ENCODE data around the gene POU2F3. TPM values are rescaled to one million over a fixed set of nuclear protein-coding genes. Genes with fewer than 3 reads are reported as not detected.

POU2F3 gene
- total and polyA plus RNA-seq, 2 of the 13 experiments (the other 11 are each of a cell fraction or from before 2014, with no cell fraction given): not detected

DNA sequence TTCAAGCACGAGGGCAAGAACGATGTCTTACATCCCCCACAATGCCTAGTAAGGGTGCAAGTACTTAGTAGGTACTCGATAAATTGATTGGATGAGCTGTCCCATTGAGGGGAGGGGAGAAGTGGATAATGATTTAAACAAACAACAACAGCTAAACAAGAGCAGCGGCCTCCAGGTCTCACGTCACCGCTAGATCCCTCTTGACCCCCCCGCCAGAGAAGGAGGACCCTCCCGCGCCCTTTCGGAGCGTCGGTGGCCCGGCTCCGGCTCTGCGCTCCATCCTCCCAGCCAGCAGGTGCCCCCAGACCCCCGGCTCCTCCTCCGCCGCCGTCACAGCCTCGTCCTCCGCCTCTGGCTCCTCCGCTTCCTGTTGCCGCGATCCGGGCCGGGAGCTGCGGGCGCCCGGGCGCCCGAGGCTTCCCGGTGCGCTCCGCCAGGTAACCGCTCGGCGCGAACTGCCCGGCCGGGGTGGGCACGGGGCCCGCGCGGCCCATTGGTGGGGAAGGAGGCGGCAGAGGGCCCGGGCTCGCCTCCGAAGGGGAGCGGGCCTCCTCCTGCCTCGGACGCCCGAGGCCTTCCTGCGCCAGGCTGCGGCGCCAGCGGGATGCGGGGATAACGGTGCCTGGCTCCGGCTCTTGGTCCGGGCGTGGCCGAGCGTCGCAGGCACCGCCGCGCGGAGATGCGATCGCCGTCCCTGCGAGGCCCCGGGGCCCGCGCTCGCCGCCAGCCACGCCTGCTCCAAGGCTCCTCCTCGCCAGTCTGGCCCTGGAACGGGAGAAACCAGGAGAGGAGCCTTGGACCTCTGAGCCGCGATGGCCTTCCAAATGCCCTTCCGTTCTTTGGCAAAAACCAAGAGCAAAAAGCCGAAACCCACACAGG lies 85.2 kb downstream of the POU2F3 start, which contains the start of gene TLCD5 (continued):
- TF ChIP-seq ZNF883 (CRISPR knock-in tag; IDR thresholded peaks at IDR 0.05; ENCODE audit: not compliant biosample characterization): no peak
- TF ChIP-seq, protein P1, sequence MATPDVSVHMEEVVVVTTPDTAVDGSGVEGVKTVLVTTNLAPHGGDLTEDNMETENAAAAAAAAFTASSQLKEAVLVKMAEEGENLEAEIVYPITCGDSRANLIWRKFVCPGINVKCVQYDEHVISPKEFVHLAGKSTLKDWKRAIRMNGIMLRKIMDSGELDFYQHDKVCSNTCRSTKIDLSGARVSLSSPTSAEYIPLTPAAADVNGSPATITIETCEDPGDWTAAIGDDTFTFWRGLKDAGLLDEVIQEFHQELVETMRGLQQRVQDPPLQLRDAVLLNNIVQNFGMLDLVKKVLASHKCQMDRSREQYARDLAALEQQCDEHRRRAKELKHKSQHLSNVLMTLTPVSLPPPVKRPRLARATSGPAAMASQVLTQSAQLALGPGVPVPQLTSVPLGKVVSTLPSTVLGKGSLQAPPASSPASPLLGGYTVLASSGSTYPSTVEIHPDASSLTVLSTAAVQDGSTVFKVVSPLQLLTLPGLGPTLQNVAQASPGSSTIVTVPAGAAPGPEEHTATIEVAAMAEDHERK (CRISPR knock-in tag; IDR thresholded peaks at IDR 0.05; ENCODE audit: low read depth): no peak
- TF ChIP-seq, protein P2, sequence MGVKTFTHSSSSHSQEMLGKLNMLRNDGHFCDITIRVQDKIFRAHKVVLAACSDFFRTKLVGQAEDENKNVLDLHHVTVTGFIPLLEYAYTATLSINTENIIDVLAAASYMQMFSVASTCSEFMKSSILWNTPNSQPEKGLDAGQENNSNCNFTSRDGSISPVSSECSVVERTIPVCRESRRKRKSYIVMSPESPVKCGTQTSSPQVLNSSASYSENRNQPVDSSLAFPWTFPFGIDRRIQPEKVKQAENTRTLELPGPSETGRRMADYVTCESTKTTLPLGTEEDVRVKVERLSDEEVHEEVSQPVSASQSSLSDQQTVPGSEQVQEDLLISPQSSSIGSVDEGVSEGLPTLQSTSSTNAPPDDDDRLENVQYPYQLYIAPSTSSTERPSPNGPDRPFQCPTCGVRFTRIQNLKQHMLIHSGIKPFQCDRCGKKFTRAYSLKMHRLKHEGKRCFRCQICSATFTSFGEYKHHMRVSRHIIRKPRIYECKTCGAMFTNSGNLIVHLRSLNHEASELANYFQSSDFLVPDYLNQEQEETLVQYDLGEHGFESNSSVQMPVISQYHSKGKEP (CRISPR knock-in tag; IDR thresholded peaks at IDR 0.05): no peak
- TF ChIP-seq, protein P3, sequence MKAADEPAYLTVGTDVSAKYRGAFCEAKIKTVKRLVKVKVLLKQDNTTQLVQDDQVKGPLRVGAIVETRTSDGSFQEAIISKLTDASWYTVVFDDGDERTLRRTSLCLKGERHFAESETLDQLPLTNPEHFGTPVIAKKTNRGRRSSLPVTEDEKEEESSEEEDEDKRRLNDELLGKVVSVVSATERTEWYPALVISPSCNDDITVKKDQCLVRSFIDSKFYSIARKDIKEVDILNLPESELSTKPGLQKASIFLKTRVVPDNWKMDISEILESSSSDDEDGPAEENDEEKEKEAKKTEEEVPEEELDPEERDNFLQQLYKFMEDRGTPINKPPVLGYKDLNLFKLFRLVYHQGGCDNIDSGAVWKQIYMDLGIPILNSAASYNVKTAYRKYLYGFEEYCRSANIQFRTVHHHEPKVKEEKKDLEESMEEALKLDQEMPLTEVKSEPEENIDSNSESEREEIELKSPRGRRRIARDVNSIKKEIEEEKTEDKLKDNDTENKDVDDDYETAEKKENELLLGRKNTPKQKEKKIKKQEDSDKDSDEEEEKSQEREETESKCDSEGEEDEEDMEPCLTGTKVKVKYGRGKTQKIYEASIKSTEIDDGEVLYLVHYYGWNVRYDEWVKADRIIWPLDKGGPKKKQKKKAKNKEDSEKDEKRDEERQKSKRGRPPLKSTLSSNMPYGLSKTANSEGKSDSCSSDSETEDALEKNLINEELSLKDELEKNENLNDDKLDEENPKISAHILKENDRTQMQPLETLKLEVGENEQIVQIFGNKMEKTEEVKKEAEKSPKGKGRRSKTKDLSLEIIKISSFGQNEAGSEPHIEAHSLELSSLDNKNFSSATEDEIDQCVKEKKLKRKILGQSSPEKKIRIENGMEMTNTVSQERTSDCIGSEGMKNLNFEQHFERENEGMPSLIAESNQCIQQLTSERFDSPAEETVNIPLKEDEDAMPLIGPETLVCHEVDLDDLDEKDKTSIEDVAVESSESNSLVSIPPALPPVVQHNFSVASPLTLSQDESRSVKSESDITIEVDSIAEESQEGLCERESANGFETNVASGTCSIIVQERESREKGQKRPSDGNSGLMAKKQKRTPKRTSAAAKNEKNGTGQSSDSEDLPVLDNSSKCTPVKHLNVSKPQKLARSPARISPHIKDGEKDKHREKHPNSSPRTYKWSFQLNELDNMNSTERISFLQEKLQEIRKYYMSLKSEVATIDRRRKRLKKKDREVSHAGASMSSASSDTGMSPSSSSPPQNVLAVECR (CRISPR knock-in tag; IDR thresholded peaks at IDR 0.05; ENCODE audit: borderline replicate concordance): peak; percentile 56; the same call in 1 of the 2 replicates
- peak; percentile 39; the same call in 1 of the 2 replicates for TF ChIP-seq ZNF776 (CRISPR knock-in tag; IDR thresholded peaks at IDR 0.05)
- TF ChIP-seq IKZF4 (CRISPR knock-in tag; IDR thresholded peaks at IDR 0.05; ENCODE audit: borderline replicate concordance, low read depth, not compliant biosample characterization): no peak
- no peak for TF ChIP-seq KDM3A (CRISPR knock-in tag; IDR thresholded peaks at IDR 0.05; ENCODE audit: low read depth)
- TF ChIP-seq, protein P4, sequence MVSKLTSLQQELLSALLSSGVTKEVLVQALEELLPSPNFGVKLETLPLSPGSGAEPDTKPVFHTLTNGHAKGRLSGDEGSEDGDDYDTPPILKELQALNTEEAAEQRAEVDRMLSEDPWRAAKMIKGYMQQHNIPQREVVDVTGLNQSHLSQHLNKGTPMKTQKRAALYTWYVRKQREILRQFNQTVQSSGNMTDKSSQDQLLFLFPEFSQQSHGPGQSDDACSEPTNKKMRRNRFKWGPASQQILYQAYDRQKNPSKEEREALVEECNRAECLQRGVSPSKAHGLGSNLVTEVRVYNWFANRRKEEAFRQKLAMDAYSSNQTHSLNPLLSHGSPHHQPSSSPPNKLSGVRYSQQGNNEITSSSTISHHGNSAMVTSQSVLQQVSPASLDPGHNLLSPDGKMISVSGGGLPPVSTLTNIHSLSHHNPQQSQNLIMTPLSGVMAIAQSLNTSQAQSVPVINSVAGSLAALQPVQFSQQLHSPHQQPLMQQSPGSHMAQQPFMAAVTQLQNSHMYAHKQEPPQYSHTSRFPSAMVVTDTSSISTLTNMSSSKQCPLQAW (CRISPR knock-in tag; IDR thresholded peaks at IDR 0.05): no peak
- TF ChIP-seq, protein P5, sequence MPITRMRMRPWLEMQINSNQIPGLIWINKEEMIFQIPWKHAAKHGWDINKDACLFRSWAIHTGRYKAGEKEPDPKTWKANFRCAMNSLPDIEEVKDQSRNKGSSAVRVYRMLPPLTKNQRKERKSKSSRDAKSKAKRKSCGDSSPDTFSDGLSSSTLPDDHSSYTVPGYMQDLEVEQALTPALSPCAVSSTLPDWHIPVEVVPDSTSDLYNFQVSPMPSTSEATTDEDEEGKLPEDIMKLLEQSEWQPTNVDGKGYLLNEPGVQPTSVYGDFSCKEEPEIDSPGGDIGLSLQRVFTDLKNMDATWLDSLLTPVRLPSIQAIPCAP (CRISPR knock-in tag; IDR thresholded peaks at IDR 0.05; ENCODE audit: low read depth): no peak
- TF ChIP-seq, protein P6, sequence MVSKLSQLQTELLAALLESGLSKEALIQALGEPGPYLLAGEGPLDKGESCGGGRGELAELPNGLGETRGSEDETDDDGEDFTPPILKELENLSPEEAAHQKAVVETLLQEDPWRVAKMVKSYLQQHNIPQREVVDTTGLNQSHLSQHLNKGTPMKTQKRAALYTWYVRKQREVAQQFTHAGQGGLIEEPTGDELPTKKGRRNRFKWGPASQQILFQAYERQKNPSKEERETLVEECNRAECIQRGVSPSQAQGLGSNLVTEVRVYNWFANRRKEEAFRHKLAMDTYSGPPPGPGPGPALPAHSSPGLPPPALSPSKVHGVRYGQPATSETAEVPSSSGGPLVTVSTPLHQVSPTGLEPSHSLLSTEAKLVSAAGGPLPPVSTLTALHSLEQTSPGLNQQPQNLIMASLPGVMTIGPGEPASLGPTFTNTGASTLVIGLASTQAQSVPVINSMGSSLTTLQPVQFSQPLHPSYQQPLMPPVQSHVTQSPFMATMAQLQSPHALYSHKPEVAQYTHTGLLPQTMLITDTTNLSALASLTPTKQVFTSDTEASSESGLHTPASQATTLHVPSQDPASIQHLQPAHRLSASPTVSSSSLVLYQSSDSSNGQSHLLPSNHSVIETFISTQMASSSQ (IDR thresholded peaks at IDR 0.05; ENCODE audit: low read depth): no peak
- TF ChIP-seq, protein P6 (CRISPR knock-in tag; IDR thresholded peaks at IDR 0.05; ENCODE audit: borderline replicate concordance): no peak
- no peak for TF ChIP-seq NCOR1 (IDR thresholded peaks at IDR 0.05; ENCODE audit: borderline replicate concordance, low read length)
